ENCODE results near the gene SPATA21. TPM values are rescaled to one million over a fixed set of nuclear protein-coding genes. Genes with fewer than 3 reads are reported as not detected.

The SPATA21 gene
- total RNA-seq, 2 experiments from 2014 or later: 0.05 TPM; not detected in 1

GRCh38 chr1:16433030-16433429 lies 4.2 kb downstream of the SPATA21 start:
- no peaks in the 10 kb centered on the region for H3K9me3 Mint-ChIP-seq
- no peak overlapping the region for H3K4me3 Mint-ChIP-seq
- no peak overlapping the region for H3K27ac Mint-ChIP-seq
- H3K27me3 Mint-ChIP-seq: peaks cover 18% of the 10 kb centered on the region
- POLR2A ChIA-PET: no interaction called here
- H3K4me1 Mint-ChIP-seq: peaks cover 2% of the 10 kb centered on the region
- CTCF ChIA-PET: interaction anchor here (4.2 kb wide), 1 partner anchor 8 kb away, joined by 13 read pairs; the partner anchor contains the start of gene NECAP2
- DNase-seq: no peak
- H3K36me3 Mint-ChIP-seq (ENCODE audit: low read depth): no peaks in the 10 kb centered on the region

GRCh38 chr1:16430606-16431005 lies 6.6 kb downstream of the SPATA21 start:
- Mint-ChIP-seq H3K4me3 (no peak overlapping the region), H3K9me3 (no peaks in the 10 kb centered on the region), H3K4me1 (peaks cover 2% of the 10 kb centered on the region), H3K27me3 (peaks cover 18% of the 10 kb centered on the region), H3K27ac (no peak overlapping the region), H3K36me3 (ENCODE audit: low read depth) (no peaks in the 10 kb centered on the region)
- POLR2A ChIA-PET: interaction anchor here (1.0 to 2.1 kb wide), 2 partner anchors 9 kb away, joined by 3 to 7 read pairs; partner anchors contain the start of gene NECAP2
- CTCF ChIA-PET: interaction anchor here (4.2 kb wide), 1 partner anchor 11 kb away, joined by 13 read pairs; the partner anchor contains the start of gene NECAP2
- no peak for DNase-seq

- Mint-ChIP-seq H3K27ac (no peak overlapping the region), H3K4me3 (no peak overlapping the region), H3K27me3 (peaks cover 7% of the 10 kb centered on the region), H3K9me3 (no peaks in the 10 kb centered on the region), H3K36me3 (ENCODE audit: low read depth) (no peaks in the 10 kb centered on the region), H3K4me1 (peaks cover 21% of the 10 kb centered on the region)
- CTCF ChIA-PET: interaction anchor here (1.3 kb wide), 1 partner anchor 15 kb away, joined by 5 read pairs; the partner anchor contains the start of gene NECAP2
- DNase-seq: no peak
- POLR2A ChIA-PET: interaction anchor here (1.6 to 1.7 kb wide), 2 partner anchors 15 to 58 kb away, joined by 6 read pairs; partner anchors contain the start of genes NECAP2 and SZRD1
Measured at GRCh38 chr1:16425125-16426025, 11.8 kb downstream of the SPATA21 start.

- DNase-seq: no peak
- H3K4me1 Mint-ChIP-seq: peaks cover 38% of the 10 kb centered on the region
- H3K27ac Mint-ChIP-seq: no peak overlapping the region
- peaks cover 3% of the 10 kb centered on the region for H3K36me3 Mint-ChIP-seq (ENCODE audit: low read depth)
- no peaks in the 10 kb centered on the region for H3K9me3 Mint-ChIP-seq
- H3K4me3 Mint-ChIP-seq: no peak overlapping the region
- ChIA-PET CTCF (interaction anchor here (0.7 to 2.3 kb wide), 2 partner anchors 18 to 1062 kb away, joined by 3 to 15 read pairs; partner anchors contain the start of gene NECAP2), POLR2A (interaction anchor here (1.0 to 2.7 kb wide), 3 partner anchors 8 to 54 kb away, joined by 3 to 36 read pairs (median 22); partner anchors contain the start of genes NECAP2 and SZRD1)
- peaks cover 12% of the 10 kb centered on the region for H3K27me3 Mint-ChIP-seq
Measured at GRCh38 chr1:16422041-16422440, 15.2 kb downstream of the SPATA21 start.

GRCh38 chr1:16421201-16421600 lies 16.0 kb downstream of the SPATA21 start:
- H3K36me3 Mint-ChIP-seq (ENCODE audit: low read depth): peaks cover 3% of the 10 kb centered on the region
- ChIA-PET POLR2A (interaction anchor here (1.0 to 2.7 kb wide), 7 partner anchors 9 to 92 kb away, joined by 3 to 36 read pairs (median 7); partner anchors contain the start of genes FBXO42, NECAP2, RNU1-1 and SZRD1), CTCF (interaction anchor here (1.0 to 2.3 kb wide), 4 partner anchors 11 to 49 kb away, joined by 3 to 15 read pairs (median 4); partner anchors contain the start of gene NECAP2)
- peak overlapping the region; percentile 94 for H3K27ac Mint-ChIP-seq
- peaks cover 12% of the 10 kb centered on the region for H3K27me3 Mint-ChIP-seq
- peak overlapping the region; percentile 38 for H3K4me3 Mint-ChIP-seq
- H3K4me1 Mint-ChIP-seq: peaks cover 38% of the 10 kb centered on the region
- peak; percentile 31 for DNase-seq
- no peaks in the 10 kb centered on the region for H3K9me3 Mint-ChIP-seq

GRCh38 chr1:16420424-16421118 lies 16.7 kb downstream of the SPATA21 start:
- CTCF ChIA-PET: interaction anchor here (0.6 to 2.3 kb wide), 5 partner anchors 10 to 52 kb away, joined by 3 to 15 read pairs (median 3); partner anchors contain the start of gene NECAP2
- peak overlapping the region; percentile 94 for H3K27ac Mint-ChIP-seq
- H3K36me3 Mint-ChIP-seq (ENCODE audit: low read depth): peaks cover 3% of the 10 kb centered on the region
- no peaks in the 10 kb centered on the region for H3K9me3 Mint-ChIP-seq
- H3K4me1 Mint-ChIP-seq: peaks cover 38% of the 10 kb centered on the region
- H3K27me3 Mint-ChIP-seq: peaks cover 12% of the 10 kb centered on the region
- POLR2A ChIA-PET: interaction anchor here (0.8 to 2.7 kb wide), 12 partner anchors 11 to 93 kb away, joined by 3 to 36 read pairs (median 4); partner anchors contain the start of genes FBXO42, NECAP2, RNU1-1 and SZRD1
- DNase-seq: peak; percentile 76
- peak overlapping the region; percentile 38 for H3K4me3 Mint-ChIP-seq

GRCh38 chr1:16418823-16419425 lies 18.3 kb downstream of the SPATA21 start:
- DNase-seq: no peak
- Mint-ChIP-seq H3K27me3 (peaks cover 12% of the 10 kb centered on the region), H3K9me3 (no peaks in the 10 kb centered on the region), H3K4me3 (no peak overlapping the region), H3K4me1 (peaks cover 38% of the 10 kb centered on the region), H3K36me3 (ENCODE audit: low read depth) (peaks cover 3% of the 10 kb centered on the region), H3K27ac (peak overlapping the region; percentile 7)
- CTCF ChIA-PET: no interaction called here
- POLR2A ChIA-PET: interaction anchor here (1.0 kb wide), 1 partner anchor 21 kb away, joined by 3 read pairs; the partner anchor contains the start of gene NECAP2

GRCh38 chr1:16413191-16413590 lies 24.0 kb downstream of the SPATA21 start:
- H3K36me3 Mint-ChIP-seq (ENCODE audit: low read depth): no peaks in the 10 kb centered on the region
- H3K27ac Mint-ChIP-seq: no peak overlapping the region
- H3K27me3 Mint-ChIP-seq: peaks cover 10% of the 10 kb centered on the region
- H3K4me3 Mint-ChIP-seq: no peak overlapping the region
- no peak for DNase-seq
- H3K9me3 Mint-ChIP-seq: no peaks in the 10 kb centered on the region
- CTCF ChIA-PET: no interaction called here
- POLR2A ChIA-PET: no interaction called here
- H3K4me1 Mint-ChIP-seq: no peaks in the 10 kb centered on the region

- H3K27me3 Mint-ChIP-seq: peaks cover 10% of the 10 kb centered on the region
- CTCF ChIA-PET: interaction anchor here (1.2 kb wide), 1 partner anchor 10 kb away, joined by 4 read pairs; no protein-coding TSS in a partner anchor
- no peaks in the 10 kb centered on the region for H3K36me3 Mint-ChIP-seq (ENCODE audit: low read depth)
- no peak overlapping the region for H3K27ac Mint-ChIP-seq
- no peak for DNase-seq
- H3K4me1 Mint-ChIP-seq: no peaks in the 10 kb centered on the region
- H3K9me3 Mint-ChIP-seq: no peaks in the 10 kb centered on the region
- POLR2A ChIA-PET: no interaction called here
- H3K4me3 Mint-ChIP-seq: no peak overlapping the region
Measured at GRCh38 chr1:16410803-16411202, 26.4 kb downstream of the SPATA21 start.

- ChIA-PET CTCF (interaction anchor here (0.5 to 1.2 kb wide), 2 partner anchors 11 to 64 kb away, joined by 3 to 4 read pairs; no protein-coding TSS in a partner anchor), POLR2A (interaction anchor here (1.6 kb wide), 1 partner anchor 10 kb away, joined by 4 read pairs; no protein-coding TSS in a partner anchor)
- DNase-seq: no peak
- Mint-ChIP-seq H3K36me3 (ENCODE audit: low read depth) (no peaks in the 10 kb centered on the region), H3K4me1 (no peaks in the 10 kb centered on the region), H3K27ac (no peak overlapping the region), H3K9me3 (no peaks in the 10 kb centered on the region), H3K27me3 (peaks cover 10% of the 10 kb centered on the region), H3K4me3 (no peak overlapping the region)
Measured at GRCh38 chr1:16409536-16410152, 27.6 kb downstream of the SPATA21 start.

- DNase-seq: no peak
- H3K4me3 Mint-ChIP-seq: no peak overlapping the region
- ChIA-PET POLR2A (no interaction called here), CTCF (no interaction called here)
- H3K4me1 Mint-ChIP-seq: no peaks in the 10 kb centered on the region
- no peaks in the 10 kb centered on the region for H3K36me3 Mint-ChIP-seq (ENCODE audit: low read depth)
- H3K27ac Mint-ChIP-seq: no peak overlapping the region
- no peaks in the 10 kb centered on the region for H3K9me3 Mint-ChIP-seq
- H3K27me3 Mint-ChIP-seq: peaks cover 5% of the 10 kb centered on the region
Measured at GRCh38 chr1:16406868-16407267, 30.4 kb downstream of the SPATA21 start.

GRCh38 chr1:16405441-16405840 lies 31.8 kb downstream of the SPATA21 start:
- H3K27me3 Mint-ChIP-seq: no peaks in the 10 kb centered on the region
- CTCF ChIA-PET: interaction anchor here (0.7 kb wide), 1 partner anchor 35 kb away, joined by 3 read pairs; no protein-coding TSS in a partner anchor
- H3K27ac Mint-ChIP-seq: no peak overlapping the region
- DNase-seq: no peak
- H3K36me3 Mint-ChIP-seq (ENCODE audit: low read depth): no peaks in the 10 kb centered on the region
- no peaks in the 10 kb centered on the region for H3K9me3 Mint-ChIP-seq
- no peak overlapping the region for H3K4me3 Mint-ChIP-seq
- POLR2A ChIA-PET: no interaction called here
- no peaks in the 10 kb centered on the region for H3K4me1 Mint-ChIP-seq

Data from activated CD4-positive, alpha-beta memory T cell treated with anti-CD3 and anti-CD28 coated beads, Interleukin-2, amount 10 ng/mL, durations not matched to agents 7 days and 5 days (primary cell).